Brain pericyte (primary cell): Measurements from ENCODE around the gene TMEM239.
A peak's percentile ranks its signal among the peaks of the same experiment; 100 is the strongest.
"Not testable (repeated sequence)": the region's sequence is repeated elsewhere in the genome, so short reads cannot be mapped to it uniquely, and the experiment has no call there.

Experiments used
- DNase-seq: peaks from one replicate; pipeline ENCODE4 v3.0.0-alpha.2; 2012; ENCODE audit warnings: low read depth, low spot score

Gene TMEM239

DNA sequence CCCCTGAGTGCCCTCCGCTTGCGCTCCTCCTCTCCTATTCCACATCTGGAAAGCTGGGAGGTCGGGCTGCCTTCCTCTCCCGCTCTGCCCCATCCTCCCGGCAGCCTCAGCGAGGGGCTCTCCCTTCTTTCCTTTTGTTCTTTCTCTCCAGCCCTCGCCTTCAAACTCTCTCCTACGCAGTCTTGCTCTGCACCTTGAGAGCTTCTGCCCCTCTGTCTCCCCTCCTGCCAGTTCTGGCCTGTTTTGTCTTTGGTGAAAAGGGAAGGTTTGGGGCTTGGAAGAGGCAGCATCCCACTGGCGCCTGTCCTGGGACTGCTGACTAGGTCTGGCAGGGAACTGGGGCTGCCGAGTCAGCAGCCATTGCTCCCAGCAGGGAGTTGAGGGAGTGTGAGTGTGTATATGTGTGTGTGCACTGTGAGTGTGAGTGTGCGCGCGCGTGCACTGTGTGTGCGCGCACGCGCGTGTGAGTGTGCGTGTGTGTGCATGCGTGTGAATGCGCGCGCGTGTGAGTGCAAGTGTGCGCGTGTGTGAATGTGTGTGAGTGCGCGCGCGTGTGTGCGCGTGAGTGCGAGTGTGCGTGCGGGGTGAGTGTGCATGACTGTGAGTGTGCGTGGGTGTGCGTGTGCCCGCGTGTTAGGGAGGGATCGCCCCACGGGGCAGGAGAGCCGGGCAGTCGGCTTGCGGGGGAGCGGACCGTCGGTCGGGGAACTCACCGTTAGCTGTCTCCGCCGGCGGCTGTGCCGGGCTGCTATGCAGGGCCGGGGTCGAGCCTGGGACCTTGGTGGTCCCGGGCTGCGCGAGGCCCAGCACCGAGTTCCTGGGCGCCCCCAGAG lies 16.3 kb upstream of the TMEM239 start:
- no peak for DNase-seq

DNA sequence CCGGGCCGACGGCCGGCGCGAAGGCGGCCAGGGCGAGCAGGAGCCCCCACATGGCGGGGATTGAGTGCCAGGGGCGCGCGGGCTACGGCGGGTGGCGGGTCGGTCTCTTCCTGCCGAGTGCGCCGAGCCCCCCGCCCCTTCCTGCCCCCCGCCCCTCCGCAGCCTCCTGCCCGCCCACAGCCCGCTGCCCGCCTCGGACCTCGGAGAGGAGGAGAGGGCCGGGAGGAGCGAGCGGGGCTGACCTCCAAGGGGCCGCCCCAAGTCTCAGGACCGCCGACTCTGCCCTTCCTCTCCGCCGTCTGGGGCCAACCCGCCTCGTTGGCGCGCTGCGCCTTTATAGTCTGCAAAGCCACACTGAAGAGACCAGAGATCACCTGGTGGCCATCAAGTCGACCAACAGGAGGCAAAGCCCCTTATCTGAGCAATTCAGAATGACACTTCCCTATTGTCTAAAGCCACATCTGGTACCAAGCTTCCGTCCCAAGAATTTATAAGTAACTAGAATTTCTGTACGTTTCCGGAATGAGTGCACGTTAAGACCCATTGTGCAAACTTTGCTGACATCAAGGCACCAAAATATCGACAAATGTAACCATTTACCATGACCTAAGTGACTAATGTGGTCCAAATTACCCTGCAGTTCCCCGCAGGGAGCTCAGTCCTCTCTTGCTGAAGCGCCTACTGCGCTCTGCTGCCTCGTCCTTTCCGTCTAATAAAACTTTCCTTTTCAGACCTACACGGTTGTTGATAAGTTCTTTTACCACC lies 15.5 kb upstream of the TMEM239 start, which contains the start of gene CPXM1:
Gene CPXM1, minus strand, starts transcription at position 107 of the 765 bp plus-strand sequence. Its CDS starts 55 bp downstream, at position 52.
- no peak for DNase-seq

DNA sequence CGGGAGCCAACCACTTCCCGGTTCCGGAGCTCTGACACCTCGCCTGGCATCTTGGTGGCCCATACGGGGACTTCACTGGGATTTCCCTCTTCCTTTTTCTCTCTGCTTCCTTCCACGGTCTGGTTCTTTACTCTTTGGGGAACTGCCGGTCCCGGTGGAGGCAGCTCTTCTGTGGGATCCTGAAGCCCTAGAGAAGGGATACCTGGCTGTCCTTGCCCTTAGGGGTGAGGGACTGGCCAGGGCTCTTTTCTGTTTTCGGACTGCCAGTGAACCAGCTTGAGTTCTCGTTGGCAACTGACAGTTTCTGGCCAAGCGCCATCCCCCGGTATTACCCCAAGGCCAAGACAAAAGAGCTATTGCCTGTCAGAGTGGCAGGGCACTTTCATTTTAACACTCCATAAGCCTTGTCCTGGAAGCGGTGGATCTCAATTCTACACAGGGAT lies 14.9 kb upstream of the TMEM239 start:
- DNase-seq: no peak

DNA sequence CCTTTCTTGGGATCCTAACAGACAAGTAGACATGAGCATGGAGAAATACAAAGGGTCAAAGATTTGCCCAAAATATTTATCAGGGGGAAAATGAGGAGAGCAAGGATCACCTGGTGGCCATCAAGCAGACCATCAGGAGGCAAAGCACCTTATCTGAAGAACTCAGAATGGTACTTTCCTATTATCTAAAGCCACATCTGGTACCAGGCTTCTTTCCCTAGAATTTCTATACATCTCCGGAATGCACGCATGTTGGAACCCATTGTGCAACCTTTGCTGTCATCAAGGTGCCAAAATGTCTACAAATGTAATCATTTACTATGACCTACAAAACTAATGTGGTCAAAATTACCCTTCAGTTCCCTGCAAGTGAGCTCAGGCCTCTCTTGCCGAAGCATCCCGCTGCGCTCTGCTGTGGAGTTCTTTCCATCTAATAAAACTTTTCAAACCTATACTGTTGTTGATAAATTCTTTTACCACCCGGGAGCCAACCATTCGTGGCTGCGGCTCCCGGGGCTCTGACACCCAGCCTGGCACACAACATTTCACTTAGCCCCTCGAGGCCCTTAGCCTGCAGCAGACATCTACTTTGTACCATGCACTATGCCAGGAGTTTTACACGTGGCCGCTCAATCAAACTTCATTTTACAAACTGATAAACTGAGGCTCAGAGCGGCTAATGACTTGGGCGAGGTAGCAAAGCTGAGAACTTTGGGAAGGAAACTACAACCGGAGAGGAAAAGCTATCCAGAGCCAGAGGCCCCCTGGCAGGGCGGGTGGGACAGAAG lies 11.9 kb upstream of the TMEM239 start:
- DNase-seq: no peak

DNA sequence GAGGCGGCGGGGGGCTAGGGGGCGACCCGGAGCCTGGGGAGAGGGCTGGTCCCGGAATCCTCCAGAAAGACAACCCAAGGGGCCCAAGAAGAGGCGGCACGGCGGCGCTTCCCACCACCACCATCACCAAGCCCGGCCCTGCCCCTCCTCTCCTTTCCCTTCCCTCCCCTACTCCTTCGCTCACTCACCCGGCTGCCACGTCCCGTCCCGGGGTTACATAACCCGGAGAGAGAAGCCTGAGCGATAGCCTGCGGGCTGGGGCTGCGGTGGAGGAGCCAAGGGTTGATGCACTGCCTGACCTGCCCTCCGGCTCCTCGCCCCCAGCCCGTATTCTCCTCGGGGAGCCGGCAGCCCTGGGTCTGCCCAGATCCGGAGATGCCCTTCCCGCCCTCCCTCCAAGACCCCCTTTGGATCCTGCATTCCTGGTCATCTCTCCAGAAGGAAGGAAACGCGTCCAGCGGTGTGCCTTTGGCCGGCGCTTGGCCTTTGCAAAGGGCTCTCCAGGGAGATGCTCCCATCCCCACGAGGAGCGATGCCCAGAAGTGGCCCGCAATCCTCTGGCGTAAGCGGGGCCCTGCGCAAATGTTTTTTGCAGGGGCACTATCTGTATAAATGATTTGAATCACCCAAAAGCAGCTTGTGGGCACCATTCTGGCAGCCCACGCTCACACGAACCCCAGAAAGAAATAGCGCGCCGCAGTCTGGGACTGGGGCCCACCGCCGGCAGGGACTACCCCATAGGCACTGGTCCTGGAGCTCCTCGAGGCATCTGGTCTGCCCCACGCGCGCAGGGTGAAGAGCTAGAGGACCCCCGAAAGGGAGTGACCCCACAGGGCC lies 11.1 kb upstream of the TMEM239 start:
- DNase-seq: no peak

DNA sequence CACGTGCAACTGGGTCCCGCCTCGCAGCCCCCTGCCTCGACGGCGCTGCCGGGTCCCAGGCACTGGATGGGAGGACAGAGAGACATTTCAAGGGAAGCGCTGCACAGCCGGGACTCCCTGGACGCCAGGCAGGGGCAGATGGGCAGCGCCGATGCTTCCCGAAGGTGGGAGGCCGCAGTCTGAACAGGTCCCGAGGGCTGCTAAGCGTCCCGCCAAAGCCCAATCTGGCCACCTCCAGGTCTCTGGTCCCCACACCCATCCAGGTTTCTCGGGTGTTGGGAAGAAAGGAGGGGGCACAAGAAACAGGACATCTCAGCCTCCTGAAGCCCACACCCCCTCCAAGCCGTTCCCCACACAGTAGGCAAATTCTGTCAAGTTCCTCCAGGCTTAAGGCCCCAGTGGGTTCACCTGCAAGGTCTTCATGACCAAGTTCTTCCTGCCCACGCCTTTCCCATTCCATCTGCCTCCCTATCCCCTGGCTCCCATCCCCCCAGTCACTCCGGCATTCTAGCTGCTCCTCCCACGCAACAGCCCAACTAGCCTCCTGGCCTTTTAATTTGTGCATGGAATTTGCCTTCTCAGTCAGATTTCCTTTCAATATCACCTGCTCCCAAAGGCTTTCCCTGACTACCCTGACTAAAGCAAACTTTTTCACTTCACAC lies 10.3 kb upstream of the TMEM239 start:
- DNase-seq: no peak

DNA sequence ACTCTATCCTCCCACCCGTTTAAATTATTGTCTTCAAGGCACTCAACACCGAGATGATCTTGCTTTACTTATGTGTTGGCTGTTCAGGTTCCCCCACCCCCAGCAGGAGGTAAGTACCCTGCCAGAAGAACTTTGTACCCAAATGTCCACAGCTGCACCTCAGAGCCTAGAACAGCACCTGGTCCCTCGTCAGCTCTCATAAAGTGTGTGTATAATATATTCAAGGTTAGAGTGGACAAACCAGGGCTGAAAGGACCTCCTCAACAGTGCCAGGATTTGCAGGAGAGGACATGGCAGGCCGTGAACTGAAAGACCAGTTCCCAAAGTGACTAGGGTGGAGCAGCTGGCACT lies 9.8 kb upstream of the TMEM239 start:
- no peak for DNase-seq

DNA sequence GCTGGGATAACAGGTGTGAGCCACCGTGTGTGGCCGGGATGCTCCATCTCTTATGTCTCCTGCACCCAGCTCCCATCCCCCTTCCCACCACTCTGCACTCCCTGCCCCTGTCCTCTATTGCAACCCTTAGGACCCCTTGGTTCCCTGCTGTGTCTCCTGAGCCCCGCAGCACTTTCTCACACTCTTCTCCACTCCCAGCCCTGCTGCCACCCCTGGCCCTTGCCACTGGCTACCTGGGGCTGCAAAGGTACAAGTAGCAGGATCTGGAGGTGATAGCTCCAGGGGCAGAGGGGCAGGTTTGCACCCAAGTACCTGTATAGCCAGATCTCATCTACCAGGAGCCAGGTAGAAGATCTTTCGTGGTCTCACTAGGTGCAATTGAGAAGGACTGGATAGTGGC lies 9.1 kb upstream of the TMEM239 start:
- DNase-seq: no peak

DNA sequence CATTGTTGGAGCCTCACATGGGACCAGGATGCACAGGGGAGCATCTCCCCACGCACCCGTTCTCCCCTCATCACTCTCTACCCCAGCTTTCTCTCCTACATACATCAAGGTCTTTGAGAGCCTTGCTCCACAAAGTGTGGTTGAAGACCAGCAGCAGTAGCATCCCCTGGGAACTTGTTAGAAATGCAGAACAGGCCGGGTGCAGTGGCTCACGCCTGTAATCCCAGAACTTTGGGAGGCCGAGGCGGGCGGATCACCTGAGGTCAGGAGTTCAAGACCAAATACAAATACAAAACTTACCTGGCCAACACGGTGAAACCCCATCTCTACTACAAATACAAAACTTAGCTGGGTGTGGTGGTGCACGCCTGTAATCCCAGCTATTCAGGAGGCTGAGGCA lies 8.2 kb upstream of the TMEM239 start:
- not testable (repeated sequence) for DNase-seq

DNA sequence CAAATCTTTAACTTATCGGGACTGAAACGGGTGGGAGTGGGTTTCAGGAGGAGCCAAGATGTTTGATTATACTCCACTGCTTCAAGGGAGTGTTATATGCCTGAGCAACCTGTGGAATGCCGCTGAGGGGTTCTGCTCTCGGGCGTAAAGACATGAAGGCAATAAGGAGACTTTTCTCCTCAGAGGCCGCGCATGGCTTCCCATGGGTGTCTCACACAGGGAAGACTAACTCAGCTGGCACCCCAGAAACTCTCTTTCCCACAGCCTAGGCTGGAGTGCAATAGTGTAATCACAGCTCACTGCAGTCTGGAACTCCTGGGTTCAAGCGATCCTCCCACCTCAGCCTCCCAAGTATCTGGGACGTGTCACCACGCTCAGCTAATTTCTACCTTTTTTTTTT lies 6.5 kb upstream of the TMEM239 start:
- no peak for DNase-seq

DNA sequence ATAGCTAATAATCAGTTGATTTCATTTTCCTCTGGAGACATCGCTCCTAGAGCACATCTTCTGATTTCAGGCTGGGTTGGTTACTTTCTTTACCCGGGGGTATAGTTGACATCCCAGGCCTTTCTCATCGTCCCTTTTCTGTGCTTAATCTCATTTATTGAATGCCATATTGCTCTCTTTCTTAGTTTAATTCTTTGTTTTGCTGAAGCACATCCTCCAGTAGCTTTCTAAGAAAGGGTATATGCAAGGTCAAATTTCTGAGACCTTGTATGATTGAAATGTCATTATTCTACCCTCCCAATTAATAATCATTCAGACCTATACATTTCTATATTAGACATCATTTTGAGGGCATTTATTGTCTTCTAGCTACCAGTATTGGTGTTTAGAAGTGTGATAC lies 4.0 kb upstream of the TMEM239 start:
- no peak for DNase-seq

DNA sequence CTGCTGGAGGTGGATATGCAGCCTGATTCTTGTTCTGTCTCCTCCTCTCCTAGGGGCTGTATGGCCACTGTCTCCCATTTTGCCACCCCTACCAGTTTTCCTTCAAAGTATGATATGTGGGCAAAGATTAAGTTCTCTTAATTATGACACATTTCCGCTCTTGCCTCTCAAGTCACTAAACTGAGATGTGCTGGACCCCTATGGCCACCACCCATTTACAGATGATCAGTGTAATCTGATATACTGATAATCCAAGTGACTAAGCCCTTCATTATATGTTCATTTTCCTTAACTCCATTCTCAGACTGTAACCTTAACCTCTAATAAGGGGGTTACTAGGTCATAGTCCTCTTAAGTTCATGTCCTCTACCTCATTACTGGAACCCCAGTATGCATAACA lies 2.1 kb upstream of the TMEM239 start:
- no peak for DNase-seq

DNA sequence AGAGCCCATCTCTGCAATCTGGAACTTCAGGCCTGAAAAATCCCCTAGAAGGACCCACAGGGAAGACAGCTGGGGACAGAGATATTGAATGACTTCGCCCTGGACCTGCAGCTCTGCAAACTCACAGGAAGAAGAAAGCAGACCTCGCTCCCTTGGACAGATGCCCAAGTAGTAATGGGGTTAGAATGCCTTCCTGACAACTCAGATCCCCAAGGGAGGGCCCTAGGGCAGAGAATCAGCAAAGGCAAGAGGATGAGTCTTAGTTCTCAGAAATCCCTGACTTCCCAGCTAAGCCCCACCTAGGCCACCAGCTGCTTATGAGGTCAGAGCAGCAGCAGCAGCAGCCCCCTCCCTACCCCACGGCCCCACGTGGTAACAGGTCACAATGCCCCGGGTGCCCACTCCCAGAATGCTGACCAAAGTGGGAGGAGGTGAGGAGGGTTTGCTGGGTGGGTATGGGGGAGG lies 1.5 kb upstream of the TMEM239 start, which contains the start of gene C20orf141:
Gene C20orf141, plus strand, starts transcription at position 401 of the 465 bp plus-strand sequence. CDS start 198 bp downstream, outside the sequence.
- peak; percentile 95 for DNase-seq

DNA sequence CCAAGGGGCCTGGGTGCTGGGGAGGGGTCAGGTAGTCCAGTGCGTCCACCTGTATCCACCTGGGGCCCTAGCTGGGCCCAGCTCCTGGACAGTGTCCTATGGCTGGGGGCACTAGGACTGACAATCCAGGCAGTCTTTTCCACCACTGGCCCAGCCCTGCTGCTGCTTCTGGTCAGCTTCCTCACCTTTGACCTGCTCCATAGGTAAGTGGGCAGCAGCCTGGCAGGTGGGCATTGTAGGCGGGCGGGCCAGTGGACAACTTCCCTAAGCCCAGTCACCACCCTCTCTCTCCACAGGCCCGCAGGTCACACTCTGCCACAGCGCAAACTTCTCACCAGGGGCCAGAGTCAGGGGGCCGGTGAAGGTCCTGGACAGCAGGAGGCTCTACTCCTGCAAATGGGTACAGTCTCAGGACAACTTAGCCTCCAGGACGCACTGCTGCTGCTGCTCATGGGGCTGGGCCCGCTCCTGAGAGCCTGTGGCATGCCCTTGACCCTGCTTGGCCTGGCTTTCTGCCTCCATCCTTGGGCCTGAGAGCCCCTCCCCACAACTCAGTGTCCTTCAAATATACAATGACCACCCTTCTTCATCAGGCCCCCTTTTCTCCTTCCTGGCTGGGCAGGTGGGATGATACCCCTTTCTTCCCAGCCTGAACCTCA lies 793 bp upstream of the TMEM239 start:
- no peak for DNase-seq

DNA sequence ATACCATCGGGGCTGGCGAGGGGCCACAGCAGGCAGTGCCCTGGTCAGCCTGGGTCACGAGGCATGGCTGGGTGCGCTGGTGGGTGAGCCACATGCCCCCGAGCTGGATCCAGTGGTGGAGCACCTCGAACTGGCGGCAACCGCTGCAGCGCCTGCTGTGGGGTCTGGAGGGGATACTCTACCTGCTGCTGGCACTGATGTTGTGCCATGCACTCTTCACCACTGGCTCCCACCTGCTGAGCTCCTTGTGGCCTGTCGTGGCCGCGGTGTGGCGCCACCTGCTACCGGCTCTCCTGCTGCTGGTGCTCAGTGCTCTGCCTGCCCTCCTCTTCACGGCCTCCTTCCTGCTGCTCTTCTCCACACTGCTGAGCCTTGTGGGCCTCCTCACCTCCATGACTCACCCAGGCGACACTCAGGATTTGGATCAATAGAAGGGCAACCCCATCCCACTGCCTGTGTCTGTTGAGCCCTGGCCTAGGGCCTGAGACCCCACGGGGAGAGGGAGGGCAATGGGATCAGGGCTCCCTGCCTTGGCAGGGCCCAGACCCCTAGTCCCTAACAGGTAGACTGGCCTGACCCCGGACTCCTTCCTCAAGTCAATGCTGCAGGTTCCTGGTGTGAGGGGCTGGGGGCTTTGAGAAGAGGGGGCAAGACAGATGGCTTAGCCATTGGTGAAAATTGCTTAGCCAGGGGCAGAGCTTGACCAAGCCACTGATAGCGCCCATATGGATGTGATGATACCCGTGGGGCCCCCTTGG lies 598 bp downstream of the TMEM239 start:
- no peak for DNase-seq

DNA sequence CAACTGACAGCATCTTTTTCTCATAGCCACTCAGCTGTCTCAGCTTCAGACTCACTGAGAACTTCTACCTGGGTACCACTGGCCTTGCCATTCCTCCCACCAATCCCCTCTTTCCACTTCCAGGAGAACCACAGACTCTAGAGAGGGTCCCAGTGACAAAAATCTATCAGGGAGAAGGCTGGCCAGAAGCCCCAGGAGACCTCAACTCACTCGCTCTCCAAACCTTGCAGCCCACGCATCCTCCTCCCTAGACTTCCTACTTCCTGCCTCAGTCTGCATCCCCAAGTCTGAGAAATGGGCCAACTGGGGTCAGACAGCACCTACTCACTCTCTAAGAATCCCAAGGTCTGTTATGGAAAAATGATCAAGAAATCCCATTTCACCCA lies 1.2 kb downstream of the TMEM239 start:
- no peak for DNase-seq

DNA sequence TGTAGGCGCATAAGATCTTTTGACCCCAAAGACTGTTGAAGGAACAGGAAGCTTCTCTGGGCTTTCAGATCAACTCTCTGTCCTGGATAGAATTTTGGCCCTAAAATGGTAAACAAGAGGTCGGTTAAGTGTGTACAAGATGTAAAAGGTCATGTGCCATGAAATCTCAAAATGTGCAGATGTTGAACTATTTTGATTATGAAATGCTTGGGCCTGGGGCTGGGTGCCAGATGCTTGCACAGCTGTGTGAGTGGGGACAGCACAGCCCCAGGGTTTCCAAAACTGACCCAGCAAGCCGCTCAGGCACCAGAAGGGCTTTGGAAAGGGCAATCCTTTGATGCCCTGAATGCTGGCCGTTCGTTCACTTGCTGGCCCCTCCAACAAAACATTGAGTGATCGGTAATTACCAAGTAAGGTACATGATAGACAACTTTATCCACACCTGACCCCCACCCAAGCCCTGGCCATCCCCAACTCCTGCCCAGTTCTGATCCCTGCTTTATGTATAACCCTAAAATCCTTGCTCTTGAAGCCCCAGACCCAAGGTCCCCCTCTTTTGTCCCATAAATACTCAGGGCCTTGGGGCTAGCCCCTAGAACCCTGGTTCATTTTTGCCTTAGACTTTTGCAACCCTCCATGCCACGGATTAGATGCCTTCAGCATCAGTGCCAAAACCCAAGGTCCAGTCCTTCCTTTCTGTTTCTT lies 1.9 kb downstream of the TMEM239 start:
- no peak for DNase-seq

DNA sequence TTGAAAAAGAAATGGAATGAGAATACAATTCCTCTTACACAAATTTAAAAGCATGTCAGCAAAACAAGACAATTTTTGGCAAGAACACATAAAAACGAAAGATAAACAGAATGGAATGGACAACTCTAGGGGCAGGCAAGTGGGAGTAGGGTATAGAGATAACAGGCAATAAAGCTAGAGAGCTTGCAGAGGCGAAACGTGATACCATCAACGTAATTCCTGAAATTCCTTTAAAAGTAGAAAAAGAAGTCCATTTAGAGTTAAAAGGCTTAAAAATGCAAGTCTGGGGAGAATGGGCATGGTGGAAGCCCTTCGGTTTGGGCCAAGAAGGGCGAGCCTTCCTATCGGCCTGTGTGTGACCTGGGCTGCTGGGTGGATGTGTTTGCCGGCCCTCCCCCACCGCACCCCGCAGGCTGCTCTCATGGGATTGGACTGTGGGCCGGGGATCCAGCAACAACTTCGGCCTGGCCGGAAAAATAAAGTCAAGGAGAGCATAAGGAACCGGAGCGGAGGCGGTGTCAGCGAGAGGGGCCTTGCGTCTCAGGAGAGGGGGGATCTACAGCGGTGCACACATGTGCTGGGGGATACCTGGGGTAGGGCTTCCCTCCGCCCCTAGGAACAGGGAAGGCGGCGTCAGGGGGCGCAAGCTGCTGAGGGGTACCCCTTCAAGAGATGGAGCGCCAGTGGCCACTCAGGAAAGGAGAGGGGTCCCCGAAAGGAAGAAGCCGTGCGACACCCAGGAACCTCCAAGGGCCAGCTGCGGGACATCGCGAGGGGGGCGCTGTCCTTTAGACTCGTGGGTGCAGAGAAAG lies 4.1 kb downstream of the TMEM239 start:
- DNase-seq: no peak
